OCI-LY1 (cell line): Measurements from ENCODE around the gene SNRNP27.

Source experiments
- H2AFZ ChIP-seq: fragments of 200-600 bp; sonication (generic), shearing (Covaris generic); 2 replicates; pipeline ENCODE4 v1.6.0; 2014; ENCODE audit warnings: antibody characterized with exemption, mild to moderate bottlenecking, low read length
- H3F3A ChIP-seq: fragments of 200-600 bp; sonication (generic), shearing (Covaris generic); 2 replicates; pipeline ENCODE4 v1.6.0; 2014; ENCODE audit warnings: mild to moderate bottlenecking, antibody characterized with exemption, low read length, moderate library complexity; ENCODE audit not compliant: insufficient read depth
- H3K27ac ChIP-seq: fragments of 200-600 bp; sonication (generic); 2 replicates; pipeline ENCODE4 v1.5.1; 2014; ENCODE audit warnings: low read length, mixed run types, mild to moderate bottlenecking, low read depth; ENCODE audit not compliant: poor library complexity, severe bottlenecking
- H3K27me3 ChIP-seq: fragments of 200-600 bp; sonication (generic); 2 replicates; pipeline ENCODE4 v1.6.0; 2014; ENCODE audit warnings: antibody characterized with exemption, mild to moderate bottlenecking, low read length, moderate library complexity; ENCODE audit not compliant: insufficient read depth
- H3K36me3 ChIP-seq: fragments of 200-600 bp; sonication (generic); 2 replicates; pipeline ENCODE4 v1.6.1; 2014; ENCODE audit warnings: mild to moderate bottlenecking, antibody characterized with exemption, low read length, moderate library complexity, mixed read lengths; ENCODE audit not compliant: insufficient read depth
- H3K4me1 ChIP-seq: fragments of 200-600 bp; sonication (generic); 2 replicates; pipeline ENCODE4 v1.5.1; 2014; ENCODE audit warnings: mild to moderate bottlenecking, low read length, moderate library complexity; ENCODE audit not compliant: insufficient read depth, severe bottlenecking
- H3K4me2 ChIP-seq: fragments of 200-600 bp; sonication (generic), shearing (Covaris generic); 2 replicates; pipeline ENCODE4 v1.6.1; 2014; ENCODE audit warnings: low read length
- H3K4me3 ChIP-seq: fragments of 200-600 bp; sonication (generic); 2 replicates; pipeline ENCODE4 v1.5.1; 2014; ENCODE audit warnings: low read length, low read depth, mild to moderate bottlenecking, mixed read lengths; ENCODE audit not compliant: poor library complexity, severe bottlenecking
- H3K79me2 ChIP-seq: fragments of 200-600 bp; shearing (Covaris generic); 2 replicates; pipeline ENCODE4 v1.6.1; 2016; ENCODE audit warnings: mixed run types, low read length, mixed read lengths; ENCODE audit not compliant: insufficient read depth
- H3K9ac ChIP-seq: fragments of 200-600 bp; sonication (generic), shearing (Covaris generic); 2 replicates; pipeline ENCODE4 v1.6.1; 2014; ENCODE audit warnings: mild to moderate bottlenecking, low read length, mixed read lengths
- H3K9me2 ChIP-seq: fragments of 200-600 bp; sonication (generic), shearing (Covaris generic); 2 replicates; pipeline ENCODE4 v1.6.1; 2014; ENCODE audit warnings: low read depth, mild to moderate bottlenecking, low read length, mixed read lengths
- H3K9me3 ChIP-seq: fragments of 200-600 bp; shearing (Covaris generic); 2 replicates; pipeline ENCODE4 v1.6.1; 2014; ENCODE audit warnings: low read length, mixed read lengths
- H4K20me1 ChIP-seq: fragments of 200-600 bp; sonication (generic), shearing (Covaris generic); 2 replicates; pipeline ENCODE4 v1.6.0; 2016; ENCODE audit warnings: mild to moderate bottlenecking, low read length; ENCODE audit not compliant: insufficient read depth
- EZH2 ChIP-seq: fragments of 200-600 bp; sonication (generic), shearing (Covaris generic); IDR thresholded peaks from 2 replicates; pipeline ENCODE4 v1.8.0; 2017; ENCODE audit warnings: borderline replicate concordance, mixed run types, mild to moderate bottlenecking, antibody characterized with exemption, low read length, moderate library complexity, mixed read lengths
- TF ChIP-seq, protein P1 (sequence below): fragments of 200-600 bp; sonication (generic), shearing (Covaris generic); IDR thresholded peaks from 2 replicates; pipeline ENCODE4 v1.5.1; 2017; ENCODE audit warnings: mild to moderate bottlenecking, antibody characterized with exemption, low read length, moderate library complexity, mixed read lengths

SNRNP27 gene

DNA sequence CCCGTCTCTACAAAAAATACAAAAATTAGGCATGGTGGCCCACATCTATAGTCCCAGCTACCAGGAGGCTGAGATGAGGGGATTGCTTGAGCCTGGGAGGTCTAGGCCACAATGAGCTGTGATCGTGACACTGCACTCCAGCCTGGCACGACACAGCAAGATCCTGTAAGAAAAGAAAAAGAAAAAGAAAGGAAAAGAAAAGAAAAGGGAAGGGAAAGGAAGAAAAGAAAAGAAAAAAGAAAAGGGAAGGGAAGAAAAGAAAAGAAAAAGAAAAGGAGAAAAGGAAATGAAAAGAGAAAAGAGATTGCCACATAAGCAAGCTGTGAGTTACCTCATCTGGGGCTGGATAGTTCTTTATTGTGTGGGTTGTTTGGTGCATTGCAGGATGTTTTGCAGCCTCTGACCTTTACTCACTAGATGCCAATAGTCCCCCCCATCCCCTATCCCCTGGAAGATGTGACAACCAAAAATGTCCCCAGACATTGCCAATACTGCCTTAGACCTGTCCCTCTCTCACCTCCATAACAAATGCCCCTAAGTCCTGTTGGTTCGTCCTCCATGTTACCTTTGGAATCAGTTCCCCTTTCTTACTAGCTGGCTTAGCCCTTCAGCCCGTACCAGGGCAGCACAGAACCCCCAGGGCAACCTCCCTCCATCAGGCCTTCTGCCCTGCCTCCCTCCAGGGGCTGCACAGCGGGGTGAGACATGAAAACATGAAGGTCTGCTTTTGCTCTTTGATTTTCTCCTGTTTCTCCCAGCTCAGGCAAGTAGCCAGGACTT is 58.8 kb downstream of the SNRNP27 start:
- Histone ChIP-seq H2AFZ (no peak overlapping the region), H3K27me3 (peaks cover 10% of the 10 kb centered on the region; the same call in 1 of the 2 replicates), H3K27ac (no peak overlapping the region), H3K36me3 (no peaks in the 10 kb centered on the region), H3K79me2 (no peaks in the 10 kb centered on the region), H3K9me2 (no peaks in the 10 kb centered on the region), H3F3A (no peaks in the 10 kb centered on the region), H3K4me2 (no peak overlapping the region), H4K20me1 (no peaks in the 10 kb centered on the region), H3K4me3 (no peak overlapping the region), H3K9me3 (no peaks in the 10 kb centered on the region), H3K4me1 (no peaks in the 10 kb centered on the region), H3K9ac (no peak overlapping the region)
- no peak for TF ChIP-seq EZH2
- TF ChIP-seq, protein P1, sequence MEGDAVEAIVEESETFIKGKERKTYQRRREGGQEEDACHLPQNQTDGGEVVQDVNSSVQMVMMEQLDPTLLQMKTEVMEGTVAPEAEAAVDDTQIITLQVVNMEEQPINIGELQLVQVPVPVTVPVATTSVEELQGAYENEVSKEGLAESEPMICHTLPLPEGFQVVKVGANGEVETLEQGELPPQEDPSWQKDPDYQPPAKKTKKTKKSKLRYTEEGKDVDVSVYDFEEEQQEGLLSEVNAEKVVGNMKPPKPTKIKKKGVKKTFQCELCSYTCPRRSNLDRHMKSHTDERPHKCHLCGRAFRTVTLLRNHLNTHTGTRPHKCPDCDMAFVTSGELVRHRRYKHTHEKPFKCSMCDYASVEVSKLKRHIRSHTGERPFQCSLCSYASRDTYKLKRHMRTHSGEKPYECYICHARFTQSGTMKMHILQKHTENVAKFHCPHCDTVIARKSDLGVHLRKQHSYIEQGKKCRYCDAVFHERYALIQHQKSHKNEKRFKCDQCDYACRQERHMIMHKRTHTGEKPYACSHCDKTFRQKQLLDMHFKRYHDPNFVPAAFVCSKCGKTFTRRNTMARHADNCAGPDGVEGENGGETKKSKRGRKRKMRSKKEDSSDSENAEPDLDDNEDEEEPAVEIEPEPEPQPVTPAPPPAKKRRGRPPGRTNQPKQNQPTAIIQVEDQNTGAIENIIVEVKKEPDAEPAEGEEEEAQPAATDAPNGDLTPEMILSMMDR: no peak

DNA sequence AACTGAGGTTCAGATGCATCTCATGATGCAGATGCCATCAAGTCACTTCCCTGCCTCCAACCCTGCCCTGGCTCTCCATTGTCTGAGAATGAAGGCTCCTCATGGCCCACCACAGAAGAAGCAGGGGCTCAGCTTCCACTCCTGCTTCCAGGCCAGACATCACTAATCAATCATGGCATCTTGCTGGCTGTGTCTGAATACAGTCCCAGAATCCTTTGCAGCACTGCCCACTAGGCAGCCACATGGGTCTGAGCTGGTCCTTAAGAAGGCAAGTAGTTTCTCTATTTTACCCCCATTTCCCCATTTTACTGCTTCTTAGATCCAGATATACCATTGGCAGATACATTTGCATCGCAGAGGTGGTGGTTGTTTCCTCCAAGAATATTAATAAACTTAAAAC is 60.3 kb downstream of the SNRNP27 start:
- Histone ChIP-seq H2AFZ (no peak overlapping the region), H3F3A (no peaks in the 10 kb centered on the region), H3K9me3 (no peaks in the 10 kb centered on the region), H3K27me3 (peaks cover 11% of the 10 kb centered on the region; the same call in 1 of the 2 replicates), H4K20me1 (no peaks in the 10 kb centered on the region), H3K9ac (no peak overlapping the region), H3K27ac (no peak overlapping the region), H3K4me1 (no peaks in the 10 kb centered on the region), H3K4me2 (no peak overlapping the region), H3K4me3 (no peak overlapping the region), H3K79me2 (no peaks in the 10 kb centered on the region), H3K36me3 (no peaks in the 10 kb centered on the region), H3K9me2 (no peaks in the 10 kb centered on the region)
- TF ChIP-seq, protein P1: no peak
- TF ChIP-seq EZH2: no peak
